ACC112 (cell line): ENCODE data around the gene ATXN1.
"Not testable (repeated sequence)": the region's sequence is repeated elsewhere in the genome, so short reads cannot be mapped to it uniquely, and the experiment has no call there.

Experiments used
- H2AFZ ChIP-seq: fragments of 200-600 bp; sonication (generic); one replicate; pipeline ENCODE4 v1.6.0; 2017; ENCODE audit warnings: antibody characterized with exemption, low read length; ENCODE audit not compliant: unreplicated experiment
- H3K27ac ChIP-seq: fragments of 200-600 bp; sonication (generic); 2 replicates; pipeline ENCODE4 v1.5.1; 2014; ENCODE audit warnings: low read depth, mild to moderate bottlenecking, antibody characterized with exemption, low read length, moderate library complexity
- H3K27me3 ChIP-seq: fragments of 200-600 bp; sonication (generic); 2 replicates; pipeline ENCODE4 v1.6.1; 2014; ENCODE audit warnings: mild to moderate bottlenecking, antibody characterized with exemption, low read length, moderate library complexity, mixed read lengths; ENCODE audit not compliant: insufficient read depth
- H3K36me3 ChIP-seq: fragments of 200-600 bp; sonication (generic); 2 replicates; pipeline ENCODE4 v1.6.1; 2016; ENCODE audit warnings: mild to moderate bottlenecking, antibody characterized with exemption, low read length, moderate library complexity, mixed read lengths; ENCODE audit not compliant: insufficient read depth
- H3K4me1 ChIP-seq: fragments of 200-600 bp; sonication (generic); one replicate; pipeline ENCODE4 v1.6.1; 2016; ENCODE audit warnings: low read length, mixed read lengths; ENCODE audit not compliant: insufficient read depth, unreplicated experiment, control insufficient read depth
- H3K4me3 ChIP-seq: fragments of 200-600 bp; sonication (generic); 2 replicates; pipeline ENCODE4 v1.5.1; 2014; ENCODE audit warnings: mild to moderate bottlenecking, low read depth, low read length
- H3K79me2 ChIP-seq: fragments of 200-600 bp; sonication (generic); one replicate; pipeline ENCODE4 v1.6.0; 2016; ENCODE audit warnings: low read length; ENCODE audit not compliant: control insufficient read depth, unreplicated experiment, insufficient read depth

Gene ATXN1

GRCh38 chr6:16800942-16801341 is 39.7 kb upstream of the ATXN1 start:
- Histone ChIP-seq H3K36me3 (no peaks in the 10 kb centered on the region), H3K79me2 (no peaks in the 10 kb centered on the region), H3K27ac (no peak overlapping the region), H3K4me3 (no peak overlapping the region), H3K4me1 (peaks cover 21% of the 10 kb centered on the region), H2AFZ (no peak overlapping the region), H3K27me3 (no peaks in the 10 kb centered on the region)

GRCh38 chr6:16800341-16800740 is 39.1 kb upstream of the ATXN1 start:
- H2AFZ ChIP-seq, result no peak overlapping the region
- H3K79me2 ChIP-seq, result no peaks in the 10 kb centered on the region
- H3K36me3 ChIP-seq, result no peaks in the 10 kb centered on the region
- H3K27me3 ChIP-seq, result no peaks in the 10 kb centered on the region
- peaks cover 21% of the 10 kb centered on the region for H3K4me1 ChIP-seq
- no peak overlapping the region for H3K4me3 ChIP-seq
- H3K27ac ChIP-seq, result no peak overlapping the region

- Histone ChIP-seq H3K79me2 (no peaks in the 10 kb centered on the region), H2AFZ (no peak overlapping the region), H3K27me3 (no peaks in the 10 kb centered on the region), H3K4me3 (no peak overlapping the region), H3K4me1 (peaks cover 21% of the 10 kb centered on the region), H3K27ac (no peak overlapping the region), H3K36me3 (no peaks in the 10 kb centered on the region)
These were observed 38.3 kb upstream of the ATXN1 start for GRCh38 chr6:16799279-16800193.

DNA sequence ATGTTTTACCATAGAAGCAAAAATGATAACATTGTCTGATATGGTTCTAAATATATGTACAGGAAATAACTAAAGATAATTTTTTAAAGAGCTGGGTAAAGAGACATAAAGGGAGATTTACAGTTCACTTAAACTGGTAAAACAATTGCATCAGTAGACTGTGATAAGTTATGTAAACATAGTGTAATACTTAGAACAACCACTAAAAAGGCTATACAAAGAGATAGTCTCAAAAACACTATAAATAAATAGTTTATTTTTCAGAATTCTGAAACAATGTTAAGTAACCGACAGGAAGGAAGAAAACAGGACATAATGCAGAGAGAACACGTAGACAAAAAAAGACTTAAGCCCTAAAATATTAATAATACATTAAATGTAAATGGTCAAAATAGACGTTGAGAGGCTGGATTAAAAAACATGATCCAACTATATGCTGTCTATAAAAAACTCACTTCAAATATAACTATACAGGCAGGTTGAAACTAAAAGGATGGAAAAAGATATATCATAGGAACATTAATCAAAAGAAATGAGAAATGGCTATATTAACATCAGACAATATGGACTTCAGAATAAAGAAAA is 32.7 kb upstream of the ATXN1 start:
- no peaks in the 10 kb centered on the region for H3K36me3 ChIP-seq
- no peaks in the 10 kb centered on the region for H3K27me3 ChIP-seq
- no peak overlapping the region for H3K4me3 ChIP-seq
- no peaks in the 10 kb centered on the region for H3K79me2 ChIP-seq
- no peak overlapping the region for H2AFZ ChIP-seq
- no peak overlapping the region for H3K27ac ChIP-seq
- no peaks in the 10 kb centered on the region for H3K4me1 ChIP-seq

DNA sequence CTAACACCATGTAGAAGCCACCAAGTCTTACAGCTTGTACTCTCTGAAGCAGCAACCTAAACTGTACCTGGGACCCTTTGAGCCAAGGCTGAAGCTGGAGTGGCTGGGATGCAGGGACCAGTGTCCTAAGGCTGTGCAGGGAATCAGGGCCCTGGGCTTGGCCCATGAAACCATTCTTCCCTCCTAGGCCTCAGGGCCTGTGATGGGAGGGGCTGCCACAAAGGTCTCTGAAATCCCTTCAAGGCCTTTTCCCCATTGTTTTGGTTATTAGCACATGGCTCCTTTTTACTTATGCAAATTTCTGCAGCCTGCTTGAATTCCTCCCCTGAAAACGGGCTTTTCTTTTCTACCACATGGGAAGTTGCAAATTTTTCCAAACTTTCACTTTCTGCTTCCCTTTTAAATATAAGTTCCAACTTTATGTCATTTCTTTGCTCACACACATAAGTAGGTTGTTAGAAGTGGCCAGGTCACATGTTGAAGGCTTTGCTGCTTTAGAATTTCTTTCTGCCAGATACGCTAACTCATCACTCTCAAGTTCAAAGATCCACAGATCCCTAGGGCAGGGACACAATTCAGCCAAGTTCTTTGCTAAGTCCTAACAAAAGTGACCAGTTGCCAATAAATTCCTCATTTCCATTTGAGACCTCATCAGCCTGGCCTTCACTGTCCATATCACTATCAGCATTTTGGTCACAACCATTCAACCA is 28.2 kb upstream of the ATXN1 start:
- Histone ChIP-seq H3K79me2 (no peaks in the 10 kb centered on the region), H3K36me3 (no peaks in the 10 kb centered on the region), H3K4me1 (no peaks in the 10 kb centered on the region), H3K27me3 (no peaks in the 10 kb centered on the region), H3K27ac (no peak overlapping the region), H2AFZ (no peak overlapping the region), H3K4me3 (no peak overlapping the region)

- H3K27me3 ChIP-seq, result no peaks in the 10 kb centered on the region
- H3K27ac ChIP-seq, result no peak overlapping the region
- no peak overlapping the region for H2AFZ ChIP-seq
- H3K79me2 ChIP-seq, result no peaks in the 10 kb centered on the region
- H3K36me3 ChIP-seq, result no peaks in the 10 kb centered on the region
- no peaks in the 10 kb centered on the region for H3K4me1 ChIP-seq
- H3K4me3 ChIP-seq, result no peak overlapping the region
These were observed 25.9 kb upstream of the ATXN1 start for GRCh38 chr6:16787128-16787682.

- no peaks in the 10 kb centered on the region for H3K79me2 ChIP-seq
These were observed 24.2 kb upstream of the ATXN1 start for GRCh38 chr6:16785496-16785895.

DNA sequence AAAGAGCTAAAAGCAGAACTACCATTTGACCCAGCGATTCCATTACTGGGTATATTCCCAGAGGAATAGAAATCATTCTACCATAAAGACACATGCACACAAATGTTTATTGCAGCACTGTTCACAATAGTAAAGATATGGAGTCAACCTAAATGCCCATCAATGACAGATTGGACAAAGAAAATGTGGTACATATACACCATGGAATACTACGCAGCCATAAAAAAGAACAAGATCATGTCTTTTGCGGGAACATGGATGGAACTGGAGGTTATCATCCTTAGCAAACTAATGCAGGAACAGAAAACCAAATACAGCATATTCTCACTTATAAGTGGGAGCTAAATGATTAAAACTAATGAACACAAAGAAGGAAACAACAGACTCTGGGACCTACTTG is 23.7 kb upstream of the ATXN1 start:
- not testable (repeated sequence) for H3K36me3 ChIP-seq, H2AFZ ChIP-seq, H3K27ac ChIP-seq, H3K79me2 ChIP-seq, H3K27me3 ChIP-seq, H3K4me1 ChIP-seq, H3K4me3 ChIP-seq

More at GRCh38 chr6:16785496-16785895, 24.2 kb upstream of the ATXN1 start:
- Histone ChIP-seq H3K4me3 (no peak overlapping the region), H3K36me3 (no peaks in the 10 kb centered on the region), H3K4me1 (no peaks in the 10 kb centered on the region), H3K27me3 (no peaks in the 10 kb centered on the region), H2AFZ (no peak overlapping the region), H3K27ac (no peak overlapping the region)

DNA sequence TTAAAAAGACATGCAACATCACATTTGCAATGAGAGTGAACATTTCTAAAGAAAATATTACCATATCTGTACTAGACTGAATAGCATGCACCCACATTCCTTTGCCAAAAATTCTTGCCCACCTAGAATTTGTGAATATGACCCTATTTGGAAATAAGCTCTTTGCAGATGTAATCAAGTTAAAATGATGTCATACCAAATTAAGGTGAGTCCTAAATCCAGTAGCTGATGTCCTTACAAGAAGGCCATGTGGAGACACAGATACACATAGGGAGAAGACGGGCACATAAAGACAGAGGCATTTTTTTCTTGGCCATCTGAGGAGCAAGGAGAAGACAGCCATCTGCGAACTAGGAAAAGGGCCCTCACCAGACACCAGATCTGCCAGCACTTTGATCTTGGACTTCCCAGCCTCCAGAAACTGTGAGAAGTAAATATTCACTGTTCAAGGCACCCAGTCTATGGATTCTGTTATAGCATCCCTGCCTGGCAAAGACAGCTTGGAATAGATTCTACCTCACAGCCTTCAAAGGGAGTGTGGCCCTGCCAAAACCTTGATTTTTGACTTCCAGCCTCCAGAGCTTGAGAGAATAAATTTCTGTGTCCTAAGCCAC is 22.8 kb upstream of the ATXN1 start:
- Histone ChIP-seq H3K27ac (no peak overlapping the region), H3K4me3 (no peak overlapping the region), H3K79me2 (no peaks in the 10 kb centered on the region), H3K4me1 (no peaks in the 10 kb centered on the region), H3K27me3 (no peaks in the 10 kb centered on the region), H2AFZ (no peak overlapping the region), H3K36me3 (no peaks in the 10 kb centered on the region)

GRCh38 chr6:16783509-16783908 is 22.2 kb upstream of the ATXN1 start:
- Histone ChIP-seq H3K4me1 (no peaks in the 10 kb centered on the region), H3K27ac (no peak overlapping the region), H3K4me3 (no peak overlapping the region), H2AFZ (no peak overlapping the region), H3K36me3 (no peaks in the 10 kb centered on the region), H3K79me2 (no peaks in the 10 kb centered on the region), H3K27me3 (no peaks in the 10 kb centered on the region)
